AML-193 (cell line): Measurements from ENCODE around the gene MOB2.

Source experiments
- DNase-seq, 2 experiments: peaks; one replicate each; lab custom pipeline; 2025; lab: John Stamatoyannopoulos, UW

Gene MOB2

DNA sequence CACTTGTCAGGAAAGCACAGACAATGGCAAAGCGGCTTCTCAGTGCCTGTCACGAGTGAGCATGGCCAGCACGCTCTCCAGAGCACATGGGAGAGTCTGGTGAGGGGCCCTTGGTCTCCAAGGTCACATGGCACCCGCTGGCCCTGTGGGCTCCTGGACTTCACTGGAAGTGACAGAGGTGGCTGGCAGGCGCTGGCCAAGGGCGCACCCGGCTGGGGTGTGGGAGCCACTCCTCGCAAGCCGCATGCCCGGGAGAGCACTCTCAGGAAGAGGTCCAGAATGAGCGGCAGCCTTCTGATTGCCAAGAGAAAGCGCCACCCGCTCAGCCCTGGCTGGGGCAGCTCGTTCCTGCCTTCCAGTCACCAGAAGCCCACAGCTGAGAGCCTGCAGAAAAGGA is 17.1 kb upstream of the MOB2 start:
- no peak for DNase-seq

DNA sequence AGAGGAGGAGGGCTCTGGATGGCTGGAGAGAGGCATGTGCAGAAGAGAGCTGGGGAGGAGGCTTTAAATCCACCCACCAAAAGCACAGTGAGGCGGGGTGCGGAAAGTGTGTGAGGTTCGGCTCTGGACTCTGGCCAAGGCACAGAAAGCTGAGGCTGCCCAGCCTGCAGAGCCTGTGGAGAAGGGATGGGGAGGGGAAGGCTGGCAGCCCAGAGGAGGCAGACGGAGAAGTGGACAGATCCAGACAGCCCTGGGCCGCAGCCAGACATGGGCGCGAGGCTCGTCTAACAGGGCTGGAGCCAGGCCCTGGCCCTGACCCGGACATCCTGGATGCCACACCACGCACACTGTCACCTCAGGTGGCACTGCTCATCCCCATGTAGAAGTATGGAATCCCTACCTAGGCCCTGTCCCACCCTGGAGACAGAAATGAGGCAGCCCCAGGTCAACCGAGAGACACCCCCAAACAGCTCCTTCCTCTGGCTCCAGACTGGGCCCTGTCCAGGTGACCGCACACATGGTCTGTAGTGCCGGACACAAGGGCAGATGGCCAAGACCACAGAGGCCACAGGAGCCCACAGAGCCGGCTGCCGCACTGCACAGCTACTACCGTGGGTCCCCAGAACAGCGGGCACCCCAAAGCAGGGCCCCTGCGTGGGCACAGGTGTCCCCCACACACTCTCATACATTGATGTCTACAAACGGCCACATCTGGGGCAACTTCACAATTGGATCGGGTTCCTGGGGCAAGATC is 16.6 kb upstream of the MOB2 start:
- DNase-seq = no peak

DNA sequence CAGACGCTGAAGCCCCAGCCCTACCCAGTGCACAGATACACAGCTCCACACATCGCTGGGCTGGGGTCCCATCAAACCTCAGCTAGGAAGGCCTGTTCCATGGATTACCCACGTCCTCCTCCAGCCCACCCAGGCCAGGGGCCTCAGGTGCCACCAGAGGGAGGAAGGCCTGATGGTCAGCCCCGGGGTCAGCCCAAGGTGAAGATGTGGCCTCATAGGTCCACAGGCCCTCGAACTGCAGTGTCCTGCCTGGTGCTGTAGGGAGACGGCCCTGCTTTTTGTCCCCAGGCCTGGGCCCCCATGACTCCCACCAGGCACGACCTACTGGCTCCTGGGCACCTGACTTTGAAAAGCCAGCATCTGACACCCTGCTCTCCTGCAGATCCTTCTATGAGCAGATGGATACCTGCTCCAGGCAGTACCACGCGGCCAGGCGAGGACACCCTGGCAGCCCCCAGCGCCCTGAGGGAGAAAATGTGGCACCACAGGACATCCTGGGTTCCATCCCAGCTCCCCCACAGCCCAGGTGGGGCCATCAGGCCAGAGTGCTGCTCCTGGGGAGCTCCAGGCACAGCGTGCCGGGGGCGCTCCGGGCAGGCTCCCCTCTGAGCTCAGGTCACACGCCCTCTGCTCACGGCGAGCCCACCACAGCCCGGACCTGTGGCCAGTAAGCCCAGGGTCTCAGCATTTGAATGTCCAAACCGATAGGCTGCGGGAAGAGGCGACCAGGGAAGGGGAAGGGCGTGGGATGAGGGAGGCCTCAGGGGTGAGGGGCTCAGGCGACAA is 15.8 kb upstream of the MOB2 start:
- DNase-seq = no peak

DNA sequence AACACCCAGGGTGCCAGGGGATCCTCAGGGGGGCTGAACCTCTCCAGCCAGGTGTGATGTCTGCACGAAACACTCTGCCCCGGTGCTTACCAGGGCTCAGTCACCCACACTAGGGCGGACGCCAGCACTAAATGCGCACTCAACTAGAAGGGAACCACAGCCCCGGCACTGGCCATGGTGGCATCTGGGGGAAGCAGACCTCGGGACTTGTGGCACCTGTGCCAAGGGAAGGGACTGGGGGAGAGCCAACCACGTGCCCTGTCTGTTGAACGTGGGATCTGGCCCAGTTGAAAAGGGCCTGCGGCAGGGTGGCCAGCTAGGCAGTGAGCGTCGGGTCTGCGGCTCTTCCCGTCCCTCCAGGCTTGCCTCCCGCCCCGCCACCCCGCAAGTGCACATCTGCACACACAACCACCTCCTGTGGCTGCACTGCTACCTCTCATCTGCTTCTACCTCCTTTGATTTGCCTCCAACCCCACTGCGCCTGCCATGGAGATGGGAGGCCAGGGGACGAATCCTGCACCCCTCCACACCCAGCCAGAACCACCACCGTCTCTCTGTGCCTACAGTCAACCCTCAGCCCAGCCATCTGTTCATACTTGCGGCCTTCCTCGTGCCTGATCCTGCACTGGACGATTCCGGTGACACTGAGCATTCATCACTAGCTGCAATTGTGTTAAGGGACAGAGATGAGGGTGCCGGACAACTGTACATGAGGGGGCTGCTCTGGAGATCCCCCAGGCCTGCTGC is 15.0 kb upstream of the MOB2 start:
- no peak for DNase-seq

DNA sequence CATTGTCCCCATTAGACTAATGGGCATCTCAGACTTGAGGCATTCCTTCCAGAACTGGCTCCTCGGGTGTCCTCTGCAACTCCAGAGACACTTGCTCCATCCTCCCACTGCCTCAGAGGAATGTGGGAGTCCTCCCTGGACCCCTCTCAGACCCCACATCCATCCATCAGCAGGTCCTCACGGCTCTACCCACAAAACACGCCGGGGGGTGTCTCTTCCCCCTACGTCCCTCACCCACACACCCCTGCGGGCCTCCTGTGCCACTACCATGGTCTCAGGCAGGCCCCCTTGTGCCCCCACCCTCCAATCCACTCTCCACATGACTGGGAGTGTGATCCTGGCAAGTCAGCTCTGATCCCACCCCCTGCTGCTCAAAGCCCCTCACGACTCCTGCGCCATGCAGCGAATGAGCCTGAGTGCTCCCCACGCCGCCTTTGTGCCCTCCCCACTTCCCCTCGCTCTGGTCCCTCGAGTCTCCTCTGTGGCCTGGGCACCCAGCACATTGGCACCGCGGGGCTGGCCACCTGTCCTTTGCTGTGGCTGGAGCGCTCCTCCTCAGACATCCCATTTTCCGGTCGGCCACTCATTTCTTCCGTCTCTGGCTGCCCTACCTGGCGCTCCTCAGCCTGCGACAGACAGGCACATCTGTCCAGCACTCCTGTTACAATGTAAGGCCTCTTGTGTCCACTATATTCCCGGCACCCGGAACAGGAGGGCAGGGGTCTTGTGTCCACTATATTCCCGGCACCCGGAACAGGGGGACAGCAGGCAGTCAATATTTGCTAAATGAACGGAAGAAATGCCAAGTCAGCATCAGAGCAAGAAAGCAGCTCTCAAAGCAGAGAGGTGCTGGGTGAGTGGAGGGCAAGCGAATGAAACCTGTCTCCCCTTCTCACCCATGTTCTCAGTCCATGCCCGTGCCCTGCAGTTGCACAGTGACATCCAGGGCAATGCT is 14.2 kb upstream of the MOB2 start:
- DNase-seq = no peak

DNA sequence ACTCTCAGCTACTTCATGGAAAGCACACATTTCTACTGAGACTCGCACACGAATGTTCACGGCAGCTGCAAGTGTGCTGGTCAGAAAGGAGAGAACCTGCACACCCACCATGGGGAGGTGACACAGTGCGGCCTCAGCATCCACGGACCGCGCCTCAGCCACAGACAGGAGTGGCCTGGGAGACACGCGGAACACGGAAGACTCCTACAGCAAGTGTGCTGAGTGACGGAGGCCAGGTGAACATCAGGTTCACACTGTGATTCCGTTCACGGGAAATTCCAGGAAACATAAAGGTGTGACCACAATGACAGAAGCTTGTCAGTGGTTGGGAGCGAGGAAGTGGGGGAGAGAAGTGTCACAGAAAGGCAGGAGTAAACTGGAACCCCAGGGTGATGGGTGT is 13.3 kb upstream of the MOB2 start:
- no peak for DNase-seq

DNA sequence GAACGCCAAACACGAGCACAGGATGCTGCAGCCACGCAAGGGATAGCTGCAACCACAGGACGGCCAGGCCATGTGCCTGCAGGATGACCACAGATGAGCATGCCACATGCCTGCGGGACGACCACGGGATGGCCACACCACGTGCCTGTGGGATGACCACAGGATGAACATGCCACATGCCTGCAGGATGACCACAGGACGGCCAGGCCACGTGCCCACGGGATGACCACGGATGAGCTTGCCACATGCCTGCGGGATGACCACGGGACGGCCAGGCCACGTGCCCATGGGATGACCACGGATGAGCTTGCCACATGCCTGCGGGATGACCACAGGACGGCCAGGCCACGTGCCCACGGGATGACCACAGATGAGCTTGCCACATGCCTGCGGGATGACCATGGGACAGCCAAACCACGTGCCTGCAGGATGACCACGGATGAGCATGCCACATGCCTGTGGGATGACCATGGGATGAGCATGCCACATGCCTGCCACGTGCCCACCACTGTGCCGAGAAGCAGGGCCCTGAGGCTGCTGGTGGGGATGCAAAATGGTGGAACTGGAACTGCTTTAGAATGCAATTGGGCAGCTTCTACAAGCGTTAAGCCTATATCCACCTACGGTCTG is 12.8 kb upstream of the MOB2 start:
- DNase-seq = no peak

DNA sequence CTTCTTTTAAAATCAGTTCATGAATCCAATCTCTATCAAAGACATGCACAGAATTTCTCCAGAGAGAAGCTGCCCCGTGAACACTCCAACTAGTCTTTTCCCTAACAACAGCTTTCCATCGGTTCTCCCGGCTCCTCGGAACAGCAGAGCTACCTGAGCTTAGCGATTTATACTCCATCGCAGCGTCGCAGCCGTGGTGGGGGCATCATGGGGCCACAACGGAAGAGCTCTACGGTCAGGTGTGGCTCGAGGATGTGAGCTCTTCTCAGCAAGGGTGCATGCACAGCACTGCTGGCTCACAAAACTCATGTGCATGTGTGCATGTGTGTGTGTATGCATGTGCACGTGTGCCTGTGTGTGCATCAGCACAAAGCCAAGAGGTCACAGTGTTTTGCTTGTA is 11.7 kb upstream of the MOB2 start:
- no peak for DNase-seq

DNA sequence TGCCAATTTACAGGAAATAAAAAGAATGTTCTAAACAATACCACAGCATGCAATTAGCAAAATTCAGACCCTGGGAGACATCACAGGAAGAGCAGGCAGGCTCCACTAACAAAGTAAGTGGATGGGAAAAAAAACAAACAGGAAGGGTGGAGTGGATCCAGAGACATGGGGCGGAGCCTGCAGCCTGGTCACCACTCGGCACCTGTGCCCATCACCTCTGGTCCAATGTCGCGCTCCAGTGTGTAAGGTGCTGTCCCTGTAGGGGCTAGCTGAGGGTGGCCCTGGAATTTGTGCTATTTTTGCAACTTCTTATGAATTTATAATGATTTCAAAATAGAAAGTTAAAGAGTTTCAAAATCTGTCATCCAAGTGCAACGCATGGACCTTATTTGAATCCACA is 11.0 kb upstream of the MOB2 start:
- no peak for DNase-seq

DNA sequence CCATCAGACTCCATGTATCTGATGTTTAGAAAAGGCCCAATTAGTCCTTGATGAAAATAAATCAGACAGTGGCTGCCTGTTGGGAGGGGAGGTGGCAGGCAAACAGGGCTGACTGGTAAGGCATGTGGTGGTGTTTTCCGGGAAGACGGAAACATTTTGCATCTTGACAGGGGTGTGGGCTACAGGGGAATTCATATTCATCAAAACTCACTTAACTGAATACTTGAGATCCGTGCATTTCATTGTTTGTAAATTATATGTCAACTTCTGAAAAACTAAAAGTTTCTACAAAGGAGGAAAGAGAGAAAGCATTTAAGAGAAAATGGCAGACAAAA is 10.1 kb upstream of the MOB2 start:
- no peak for DNase-seq

DNA sequence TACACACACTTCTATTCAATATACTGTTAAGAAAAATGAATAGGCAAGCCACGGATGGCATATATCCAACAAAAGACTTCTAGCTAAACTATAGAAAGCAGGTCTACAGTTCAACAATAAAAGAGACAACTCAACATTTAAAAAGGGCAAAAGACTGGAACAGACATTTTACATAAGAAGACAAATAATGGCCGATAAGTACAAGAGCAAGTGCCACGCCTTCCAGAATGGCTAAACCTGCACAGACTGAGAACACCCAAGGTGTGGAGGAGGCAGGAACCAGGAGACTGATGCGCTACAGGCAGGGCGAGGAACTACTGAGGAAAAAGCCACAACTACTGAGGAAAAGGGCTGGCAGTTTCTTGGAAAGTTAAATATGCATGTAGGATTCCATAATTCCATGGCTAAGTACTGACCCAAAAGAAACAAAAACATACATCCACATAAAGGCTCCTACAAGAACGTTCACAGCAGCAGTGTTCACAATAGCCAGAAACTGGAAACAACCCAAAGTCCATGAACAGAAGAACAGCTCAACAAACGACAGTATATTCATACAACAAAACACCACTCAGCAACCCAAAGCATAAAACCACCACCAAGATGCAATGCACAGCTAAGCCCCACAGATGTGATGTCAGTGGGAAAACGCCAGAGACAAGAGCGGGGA is 9.6 kb upstream of the MOB2 start:
- DNase-seq = no peak

DNA sequence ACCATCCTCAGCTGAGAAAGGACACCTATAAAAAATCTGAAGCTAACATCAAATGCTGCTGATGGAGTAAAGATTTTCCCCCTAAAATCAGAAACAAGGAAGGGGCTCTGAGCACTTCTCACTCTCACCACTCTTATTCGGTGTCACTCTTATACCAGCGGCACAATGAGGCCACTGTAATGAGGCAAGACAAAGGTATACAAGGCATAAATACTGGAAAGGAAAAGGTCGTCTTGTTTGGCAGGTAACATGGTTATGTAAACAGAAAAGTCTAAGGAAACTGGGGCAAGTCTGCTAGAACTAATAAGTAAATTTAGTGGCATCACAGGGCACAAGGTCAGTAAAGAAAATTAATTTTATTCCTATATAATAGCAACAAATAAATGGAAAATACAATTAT is 8.1 kb upstream of the MOB2 start:
- no peak for DNase-seq

DNA sequence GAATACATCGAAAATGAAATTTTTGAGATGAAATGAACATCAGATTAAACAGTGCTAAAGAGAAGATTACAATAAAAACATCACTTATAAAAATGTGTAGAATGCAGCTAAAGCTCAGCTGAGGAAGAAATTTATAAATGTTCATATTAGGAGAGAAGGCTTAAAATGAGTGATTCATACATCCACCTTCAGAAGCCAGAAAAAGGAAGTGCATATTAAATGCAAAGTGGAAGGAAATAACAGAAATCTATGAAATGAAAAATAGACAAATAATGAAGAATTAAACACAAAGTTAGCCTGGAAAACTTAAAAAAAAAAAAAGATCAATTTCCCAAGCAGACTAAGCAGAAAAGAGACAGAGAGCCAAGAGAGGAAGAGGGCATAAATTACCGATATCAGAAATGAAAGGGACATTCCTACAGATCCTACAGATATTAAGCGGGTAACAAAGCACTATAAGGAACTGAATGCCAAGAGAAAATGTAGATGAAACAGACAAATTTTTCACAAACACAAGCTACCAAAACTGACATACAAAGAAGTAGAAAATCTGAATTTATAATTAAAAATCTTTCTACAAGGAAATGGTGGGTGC is 7.2 kb upstream of the MOB2 start:
- no peak for DNase-seq

DNA sequence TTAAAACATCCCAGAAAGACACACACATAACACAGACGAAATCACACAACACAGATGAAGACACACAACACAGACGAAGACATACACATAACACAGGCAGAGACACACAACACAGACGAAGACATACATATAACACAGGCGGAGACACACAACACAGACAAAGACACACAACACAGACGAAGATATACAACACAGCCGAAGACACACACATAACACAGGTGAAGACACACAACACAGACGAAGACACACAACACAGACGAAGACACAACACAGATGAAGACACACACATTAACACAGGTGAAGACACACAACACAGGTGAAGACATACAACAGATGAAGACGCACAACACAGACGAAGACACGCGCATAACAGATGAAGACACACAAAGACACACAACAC is 4.8 kb upstream of the MOB2 start:
- no peak for DNase-seq

DNA sequence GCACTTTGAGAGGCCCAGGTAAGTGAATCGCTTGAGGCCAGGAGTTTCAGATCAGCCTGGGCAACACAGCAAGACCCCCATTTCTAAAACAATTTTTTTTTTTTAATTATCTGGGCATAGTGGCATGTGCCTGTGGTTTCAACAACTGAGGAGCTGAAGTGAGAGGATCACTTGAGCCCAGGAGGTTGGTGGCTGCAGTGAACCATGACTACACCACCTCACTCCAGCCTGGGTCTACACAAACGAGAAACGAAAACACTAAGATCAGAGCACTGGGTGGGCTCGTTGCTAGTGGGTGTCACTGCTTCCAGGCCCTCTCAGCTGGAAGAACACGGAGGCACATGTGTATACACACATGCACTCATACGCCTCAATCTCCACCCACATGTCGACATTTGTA is 4.1 kb upstream of the MOB2 start:
- no peak for DNase-seq

DNA sequence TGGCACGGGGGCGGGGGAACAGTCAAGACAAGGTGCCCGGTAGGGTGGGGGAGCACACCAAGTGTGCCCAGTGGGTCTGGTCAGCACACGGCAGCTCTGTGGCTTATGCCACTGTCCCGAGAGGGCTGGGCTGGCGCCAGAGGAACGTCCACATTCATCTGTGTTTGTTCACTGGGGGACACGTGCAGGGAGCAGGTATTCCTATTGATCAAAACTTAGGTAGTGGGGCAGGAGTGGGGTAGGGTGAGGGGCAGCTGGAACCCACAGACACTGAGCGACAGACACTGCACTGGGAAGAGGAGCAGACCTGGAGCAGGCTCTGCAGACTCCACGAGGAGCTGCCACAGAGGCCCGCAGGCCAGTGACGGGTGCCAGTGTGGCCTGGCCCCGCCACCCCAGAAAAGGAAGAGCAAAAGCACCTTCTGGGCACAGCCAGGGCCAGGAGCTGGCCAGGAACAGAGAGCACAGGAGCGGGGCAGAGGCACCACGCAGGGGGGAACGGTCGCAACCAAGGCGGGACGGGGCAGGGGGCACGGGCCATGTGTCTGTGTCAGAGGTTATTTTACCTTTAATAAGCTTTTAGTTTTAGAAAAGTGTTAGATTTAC is 2.1 kb upstream of the MOB2 start:
- DNase-seq = no peak

DNA sequence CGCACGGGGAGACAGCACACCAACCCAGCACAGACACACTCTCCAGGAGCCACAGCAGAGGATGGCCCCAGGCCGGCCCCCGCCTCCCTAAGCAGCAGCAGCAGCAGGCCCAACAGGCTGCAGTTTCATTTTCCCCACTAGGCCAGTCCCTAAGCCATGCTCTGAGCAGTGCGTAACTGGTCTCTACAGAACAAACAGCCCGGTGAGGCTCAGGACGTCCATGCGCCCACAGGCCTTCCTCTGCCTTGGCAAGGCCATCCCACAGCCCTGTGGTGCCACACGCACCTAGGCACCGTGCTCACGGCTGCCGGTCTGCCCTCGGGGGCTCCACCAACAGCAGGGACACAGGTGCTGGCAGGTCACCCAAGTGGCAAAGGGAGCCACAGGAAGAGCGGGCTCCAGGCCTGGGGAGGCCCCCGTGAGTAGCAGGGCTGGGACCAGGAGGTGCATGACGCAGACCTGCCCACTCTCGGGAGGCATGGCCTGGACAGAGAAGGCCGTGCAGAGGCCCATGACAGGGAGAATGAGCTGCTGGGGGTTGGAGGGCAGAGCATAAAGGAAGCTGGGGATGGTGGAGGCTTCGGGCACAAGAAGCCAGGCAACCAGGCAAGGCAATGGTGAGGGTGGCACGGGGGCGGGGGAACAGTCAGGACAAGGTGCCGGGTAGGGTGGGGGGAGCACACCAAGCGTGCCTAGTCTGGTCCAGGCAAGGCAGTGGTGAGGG is 1.4 kb upstream of the MOB2 start:
- DNase-seq = no peak

DNA sequence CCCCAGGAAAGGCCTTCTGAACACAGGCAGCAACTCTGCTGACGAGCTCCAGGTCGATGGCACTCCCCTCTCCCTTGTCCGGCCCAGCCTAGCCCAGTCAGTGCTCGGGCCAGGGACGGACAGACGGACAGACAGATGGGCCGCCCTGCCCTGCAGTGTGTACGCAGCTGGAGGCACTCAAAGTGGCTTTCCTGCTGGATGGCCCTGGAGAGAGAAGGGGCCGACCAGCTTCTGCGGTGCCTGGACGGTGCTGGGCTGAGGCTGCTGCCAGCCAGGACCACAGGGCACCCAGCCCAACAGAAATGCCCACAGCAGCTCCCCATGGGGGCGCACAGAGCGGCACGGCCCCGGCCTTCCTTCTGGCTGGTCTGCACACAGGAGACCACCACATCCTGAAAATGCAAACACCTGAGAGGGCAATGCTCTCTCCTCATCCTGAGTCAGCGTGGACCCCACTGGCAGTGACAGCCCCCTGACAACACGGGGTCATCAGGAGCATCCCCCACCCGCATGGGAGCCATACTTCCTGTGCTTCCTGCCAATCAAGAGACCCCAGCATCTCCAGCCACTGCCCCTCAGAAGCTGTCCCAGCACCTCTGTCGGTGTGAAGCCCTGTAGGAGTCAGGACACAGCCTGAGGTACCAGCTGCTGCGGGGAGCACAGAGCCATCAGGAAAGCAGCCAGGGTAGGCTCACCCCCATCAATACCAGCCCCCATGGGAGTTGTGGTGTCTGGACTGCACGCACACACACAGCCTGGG is 692 bp upstream of the MOB2 start:
- no peak for DNase-seq

DNA sequence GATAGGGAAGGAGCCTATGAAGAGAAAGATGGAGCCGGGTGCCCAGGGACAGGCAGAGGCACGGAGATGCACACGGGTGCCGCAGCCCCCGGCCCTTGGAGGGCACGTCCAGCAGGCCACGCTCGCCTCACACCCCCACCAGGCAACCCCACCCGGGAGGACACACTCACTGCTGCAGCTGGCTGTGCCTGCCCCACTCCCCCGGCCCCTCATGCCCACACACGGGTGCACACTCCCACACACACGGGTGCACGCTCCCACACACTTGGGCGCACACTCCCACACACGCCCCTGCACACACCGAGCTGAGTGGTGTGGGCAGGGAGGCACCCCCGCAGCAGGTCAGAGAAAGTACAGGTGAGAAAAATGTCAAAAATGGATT is 1.1 kb downstream of the MOB2 start:
- DNase-seq = no peak
